Activated CD4-positive, alpha-beta T cell treated with anti-CD3 and anti-CD28 coated beads for 36 hours (primary cell): ENCODE data around the gene SNX27. TPM values are rescaled to one million over a fixed set of nuclear protein-coding genes. Genes with fewer than 3 reads are reported as not detected.
"Not testable (repeated sequence)": the region's sequence is repeated elsewhere in the genome, so short reads cannot be mapped to it uniquely, and the experiment has no call there.

Experiments used
- ATAC-seq: fragments of 200-7000 bp; cut with Tn5 transposase; one replicate; pipeline ENCODE4 v1.10.0; 2021; ENCODE audit warnings: mild to moderate bottlenecking, moderate library complexity
- CTCF ChIA-PET: fragments of 350-600 bp; sonication (Branson Sonifier 250); formaldehyde crosslinking; loops from one replicate; lab custom pipeline; 2021; ENCODE audit warnings: antibody characterized with exemption; lab: Charles Lee
- POLR2A ChIA-PET: fragments of 350-600 bp; sonication (Branson Sonifier 250); formaldehyde crosslinking; loops from one replicate; lab custom pipeline; 2021; ENCODE audit warnings: antibody characterized with exemption, inconsistent platforms; lab: Charles Lee
- DNase-seq: peaks from one replicate; pipeline ENCODE4 v3.0.0-alpha.2; 2020
- H3K27ac Mint-ChIP-seq: one replicate; pipeline ENCODE4 v1.8.0; 2021; ENCODE audit warnings: mixed read lengths
- H3K27me3 Mint-ChIP-seq: one replicate; pipeline ENCODE4 v1.8.0; 2021; ENCODE audit warnings: mixed read lengths
- H3K36me3 Mint-ChIP-seq: one replicate; pipeline ENCODE4 v1.8.0; 2021; ENCODE audit warnings: low read depth, mixed read lengths
- H3K4me1 Mint-ChIP-seq: one replicate; pipeline ENCODE4 v1.8.0; 2021; ENCODE audit warnings: mixed read lengths
- H3K4me3 Mint-ChIP-seq: one replicate; pipeline ENCODE4 v1.8.0; 2021; ENCODE audit warnings: mild to moderate bottlenecking, moderate library complexity, mixed read lengths
- H3K9me3 Mint-ChIP-seq: one replicate; pipeline ENCODE4 v1.8.0; 2021; ENCODE audit warnings: low read depth, mixed read lengths
- intact Hi-C, 2 experiments: fragments of 100-400 bp; cut with DNase I in 1 of 2; cut with micrococcal nuclease in 1 of 2; formaldehyde crosslinking; loops; one replicate each; pipeline versions ENCODE4 v1.14.2 to v1.15.1; 2022 to 2024; cut with DNase I, micrococcal nuclease
- total RNA-seq, 2 experiments: library from RNA; stranded (reverse); gene quantifications; one replicate each; pipeline ENCODE4 v1.2.3, GENCODE V29; 2021

Gene SNX27
- total RNA-seq, 2 experiments from 2014 or later, result 28.5 to 29.1 TPM

DNA sequence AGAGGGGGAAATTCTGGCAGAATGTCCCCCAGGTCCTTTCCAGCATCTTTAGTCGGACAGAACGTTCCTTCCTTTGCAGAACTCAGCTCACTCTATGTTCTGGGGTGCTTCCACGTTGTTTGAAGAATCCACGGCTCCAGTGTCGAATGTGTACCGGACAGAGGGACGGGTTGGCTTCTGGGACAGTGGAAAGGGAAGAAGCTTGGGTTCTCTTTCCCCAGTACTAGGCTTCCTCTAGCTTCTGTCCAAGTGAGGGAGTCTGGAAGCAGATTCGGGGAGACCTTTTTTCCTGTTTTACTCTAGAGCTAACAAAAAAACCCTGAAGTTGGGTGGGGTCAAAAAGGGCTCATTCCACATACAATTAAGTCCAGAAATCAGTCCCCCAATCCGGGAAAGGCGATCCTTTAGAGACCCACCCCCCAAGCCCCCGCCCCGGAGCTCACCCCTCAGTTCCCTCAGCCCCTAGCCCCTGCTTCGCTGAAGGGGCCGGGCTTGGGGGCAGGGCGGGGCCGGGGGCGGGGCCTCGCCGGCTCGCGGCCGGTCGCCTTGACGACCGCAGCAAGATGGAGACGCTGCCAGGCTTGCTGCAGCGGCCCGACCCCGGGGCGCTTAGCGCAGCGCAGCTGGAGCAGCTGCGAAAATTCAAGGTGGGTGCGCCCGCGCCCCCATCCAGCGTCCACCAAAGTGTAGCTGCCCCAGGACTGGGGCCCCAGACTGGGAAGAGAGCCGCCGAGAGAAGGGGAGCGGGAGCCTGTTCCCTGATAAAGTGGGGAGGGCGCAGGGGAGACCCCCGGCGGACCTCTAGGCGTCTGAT lies 109.3 kb downstream of the SNX27 start, which contains the start of gene RIIAD1:
Gene RIIAD1 (plus strand): TSS at position 549 of the 814 bp plus-strand sequence. CDS start 15 bp downstream, at position 564.
- ATAC-seq (peak; percentile 89), DNase-seq (peak; percentile 67)
- Mint-ChIP-seq H3K9me3 (no peaks in the 10 kb centered on the region), H3K4me3 (peak within 1 kb of the TSS; percentile 61), H3K36me3 (no peaks in the 10 kb centered on the region), H3K27me3 (peaks cover 55% of the 10 kb centered on the region), H3K27ac (no peak within 1 kb of the TSS), H3K4me1 (peaks cover 21% of the 10 kb centered on the region)
- POLR2A ChIA-PET, result interaction anchor here (0.6 kb wide), 1 partner anchor 184 kb away, joined by 6 read pairs; no protein-coding TSS in a partner anchor
- intact Hi-C loops, result loop anchor here in 1 of 2 experiments (1.0 to 2.0 kb wide), 3 partner anchors 109 to 181 kb away; partner anchors contain the start of genes SNX27 and TUFT1
- CTCF ChIA-PET, result interaction anchor here (0.6 to 1.6 kb wide), 6 partner anchors 14 to 158 kb away, joined by 3 to 9 read pairs (median 4); no protein-coding TSS in a partner anchor

DNA sequence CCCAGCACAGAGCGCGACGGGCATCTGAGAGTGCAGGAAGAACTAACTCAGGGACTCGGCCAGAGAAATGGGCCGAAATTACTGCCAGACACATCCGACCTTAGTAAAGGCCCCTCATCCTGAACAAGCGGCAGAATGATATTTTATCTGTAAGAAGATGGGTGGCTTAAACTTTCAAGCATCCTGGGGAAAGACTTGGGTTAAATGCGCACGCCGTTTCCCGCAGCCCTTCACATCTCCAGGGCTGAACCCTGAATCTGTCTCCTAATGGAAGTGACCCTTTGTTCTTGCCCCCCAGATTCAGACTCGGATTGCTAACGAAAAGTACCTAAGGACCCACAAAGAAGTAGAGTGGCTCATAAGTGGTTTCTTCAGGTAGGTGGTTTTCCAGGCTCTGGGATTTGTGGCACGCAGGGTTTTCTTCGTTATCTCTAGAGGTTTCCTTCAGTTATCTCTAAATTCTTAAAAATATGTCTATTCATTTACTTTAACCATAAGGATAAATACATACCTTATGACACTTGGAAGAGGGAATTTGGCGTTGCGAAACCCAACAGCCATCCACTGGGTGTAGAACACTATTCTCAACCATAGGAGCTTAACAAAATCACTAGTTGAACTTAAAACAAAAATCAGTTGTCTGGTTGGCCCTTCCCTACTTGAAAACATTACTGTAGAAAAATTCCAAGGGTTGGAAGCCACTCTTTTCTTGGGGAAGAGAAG lies 110.1 kb downstream of the SNX27 start:
- ChIA-PET POLR2A (no interaction called here), CTCF (interaction anchor here (0.7 to 1.6 kb wide), 3 partner anchors 13 to 128 kb away, joined by 3 to 9 read pairs (median 4); no protein-coding TSS in a partner anchor)
- ATAC-seq, result no peak
- peaks cover 19% of the 10 kb centered on the region for H3K4me1 Mint-ChIP-seq
- intact Hi-C loops, result loop anchor here in 1 of 2 experiments (1.0 to 2.0 kb wide), 3 partner anchors 110 to 182 kb away; partner anchors contain the start of genes SNX27 and TUFT1
- H3K27me3 Mint-ChIP-seq, result peaks cover 53% of the 10 kb centered on the region
- no peak for DNase-seq
- H3K4me3 Mint-ChIP-seq, result peak overlapping the region; percentile 61
- H3K36me3 Mint-ChIP-seq, result no peaks in the 10 kb centered on the region
- H3K27ac Mint-ChIP-seq, result no peak overlapping the region
- no peaks in the 10 kb centered on the region for H3K9me3 Mint-ChIP-seq

DNA sequence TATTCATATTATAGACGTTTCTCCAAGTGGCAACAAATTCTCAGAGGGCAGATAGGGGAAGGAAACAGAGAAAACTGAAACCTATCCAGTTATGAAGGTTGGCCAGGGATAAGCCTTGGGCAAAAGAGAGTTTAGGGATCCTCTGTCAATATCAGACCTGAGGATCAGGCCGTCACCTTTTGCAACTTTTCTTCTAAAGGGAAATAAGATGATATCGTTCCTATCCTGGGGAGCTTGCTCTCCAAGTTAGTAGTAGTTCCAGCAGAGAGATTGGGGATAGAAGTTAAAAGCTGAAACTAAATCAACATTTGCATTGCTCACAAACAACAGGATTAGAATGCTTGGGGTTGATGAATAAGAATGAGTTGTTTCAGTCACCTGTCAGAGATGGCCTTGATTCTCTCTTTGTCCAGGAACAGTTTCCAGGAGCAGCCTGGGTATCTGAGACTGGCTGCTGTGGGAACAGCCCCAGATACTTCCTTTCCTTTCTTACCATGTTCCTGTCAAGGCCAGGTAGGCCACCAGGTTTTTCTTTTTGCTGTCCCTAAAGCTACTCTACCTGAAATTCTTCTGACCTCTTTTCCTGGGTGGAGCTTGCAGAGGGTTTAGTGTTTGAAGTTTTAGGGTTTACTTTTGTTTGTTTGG lies 112.0 kb downstream of the SNX27 start:
- POLR2A ChIA-PET, result no interaction called here
- Mint-ChIP-seq H3K27ac (no peak overlapping the region), H3K4me1 (peaks cover 16% of the 10 kb centered on the region), H3K4me3 (no peak overlapping the region), H3K9me3 (no peaks in the 10 kb centered on the region), H3K27me3 (peaks cover 44% of the 10 kb centered on the region), H3K36me3 (no peaks in the 10 kb centered on the region)
- intact Hi-C loops, result no loop called here
- ATAC-seq (no peak), DNase-seq (no peak)
- CTCF ChIA-PET, result interaction anchor here (0.7 to 1.0 kb wide), 2 partner anchors 11 to 43 kb away, joined by 4 read pairs; no protein-coding TSS in a partner anchor

DNA sequence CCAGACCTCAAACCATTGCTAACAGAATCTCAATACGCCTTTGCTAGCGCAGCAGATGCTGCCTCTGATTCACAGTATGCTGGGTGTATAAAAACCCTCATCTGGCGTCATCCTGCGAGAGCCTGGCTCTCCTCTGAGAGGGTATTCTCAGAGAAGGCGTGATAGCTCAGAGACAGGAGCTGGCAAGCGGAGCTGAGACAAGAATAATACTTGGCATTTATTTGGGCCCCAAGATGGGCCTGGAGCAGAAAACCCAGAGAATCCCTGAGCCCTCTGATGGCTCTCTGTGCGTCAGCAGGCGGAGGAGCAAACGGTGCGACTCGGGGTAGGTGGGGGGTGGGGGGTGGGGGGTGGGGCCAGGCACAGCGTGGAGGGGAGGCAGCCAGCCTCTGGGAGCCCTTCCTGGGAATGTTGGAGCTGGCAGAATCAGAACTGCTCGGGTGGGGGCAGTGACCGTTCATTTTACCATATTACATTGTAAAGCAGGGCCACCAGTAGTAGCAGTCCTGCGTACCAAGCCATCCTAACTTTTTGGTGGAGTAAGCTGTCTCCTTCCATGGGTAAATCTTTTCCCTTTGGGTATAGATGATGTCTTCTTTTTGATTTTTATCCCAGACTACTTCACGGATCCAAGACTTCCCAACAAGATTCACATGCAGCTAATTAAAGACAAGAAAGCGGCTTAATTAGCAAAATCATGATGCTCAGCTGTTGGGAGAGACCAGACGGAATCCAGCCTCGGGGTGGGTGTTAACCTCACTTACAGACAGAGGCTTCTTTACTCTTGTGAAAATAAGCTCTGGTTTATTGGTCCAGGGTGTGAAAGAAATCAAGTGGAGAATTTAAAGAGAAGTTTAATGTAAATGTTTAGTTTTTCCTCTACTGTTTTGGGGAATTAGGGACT lies 116.6 kb downstream of the SNX27 start:
- no peaks in the 10 kb centered on the region for H3K9me3 Mint-ChIP-seq
- POLR2A ChIA-PET, result interaction anchor here (0.7 kb wide), 1 partner anchor 11 kb away, joined by 3 read pairs; no protein-coding TSS in a partner anchor
- H3K36me3 Mint-ChIP-seq, result no peaks in the 10 kb centered on the region
- H3K4me3 Mint-ChIP-seq, result no peak overlapping the region
- H3K27me3 Mint-ChIP-seq, result peaks cover 39% of the 10 kb centered on the region
- DNase-seq (no peak), ATAC-seq (no peak)
- H3K27ac Mint-ChIP-seq, result no peak overlapping the region
- CTCF ChIA-PET, result interaction anchor here (0.7 to 1.0 kb wide), 2 partner anchors 108 to 149 kb away, joined by 3 read pairs; no protein-coding TSS in a partner anchor
- H3K4me1 Mint-ChIP-seq, result no peaks in the 10 kb centered on the region
- intact Hi-C loops, result no loop called here

DNA sequence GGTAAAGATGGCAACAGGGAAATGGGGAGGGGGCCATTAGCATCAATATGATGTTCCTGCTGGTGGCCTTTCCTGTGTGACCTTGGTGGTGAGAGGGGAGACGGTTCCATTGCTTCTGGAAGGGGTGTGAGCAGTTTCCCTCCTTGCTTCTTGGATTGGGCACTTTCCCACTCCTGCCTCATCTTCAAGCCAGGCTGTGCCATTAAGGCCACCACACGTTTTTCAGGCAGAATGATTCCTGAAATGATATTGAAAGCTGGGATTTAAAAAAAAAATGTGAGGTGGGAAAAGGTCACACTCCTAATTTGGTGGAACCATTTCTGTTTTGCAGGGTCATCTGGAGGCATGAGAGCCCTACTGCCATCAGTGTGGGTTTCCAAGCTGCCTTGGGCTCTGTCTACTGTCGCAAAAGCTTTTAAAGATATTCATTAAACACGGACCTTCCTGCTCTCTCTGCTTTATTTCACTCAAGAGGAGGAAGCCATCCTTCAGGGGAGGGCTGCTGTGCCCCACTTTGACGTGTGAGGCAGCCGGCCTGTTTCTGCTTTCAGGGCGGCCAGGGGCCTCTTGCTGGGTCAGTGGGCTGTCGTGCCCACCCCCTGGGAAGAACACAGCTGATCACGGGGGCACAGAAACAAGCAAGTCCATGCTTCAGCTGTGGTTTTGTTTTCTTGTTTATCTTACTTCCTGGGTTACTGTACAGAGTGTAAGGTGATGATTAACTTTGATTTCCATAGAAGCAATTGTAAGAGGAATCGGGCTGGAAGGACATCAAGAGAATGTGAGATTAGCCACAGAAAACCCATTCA lies 117.5 kb downstream of the SNX27 start:
- no peak for DNase-seq
- CTCF ChIA-PET, result interaction anchor here (0.6 to 1.1 kb wide), 3 partner anchors 109 to 239 kb away, joined by 3 to 7 read pairs (median 4); no protein-coding TSS in a partner anchor
- POLR2A ChIA-PET, result interaction anchor here (0.6 to 0.7 kb wide), 2 partner anchors 12 to 117 kb away, joined by 3 to 4 read pairs; no protein-coding TSS in a partner anchor

DNA sequence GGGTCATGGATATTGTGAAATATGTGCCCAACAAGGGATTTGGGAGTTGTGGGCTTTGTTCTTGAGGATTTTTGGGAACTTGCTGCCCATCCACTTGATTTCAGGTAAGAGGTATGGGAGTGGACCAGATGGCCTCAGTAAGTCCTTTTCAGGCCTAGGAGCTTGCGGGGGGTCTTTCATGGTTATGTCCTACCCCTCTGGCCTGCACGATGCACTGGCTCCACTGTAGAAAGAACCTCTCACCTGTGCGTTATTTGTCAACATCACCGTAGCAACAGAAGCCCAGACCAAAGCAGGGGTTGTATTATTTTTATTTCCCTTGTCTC lies 118.1 kb downstream of the SNX27 start:
- DNase-seq, result no peak
- ChIA-PET CTCF (interaction anchor here (0.7 to 1.1 kb wide), 2 partner anchors 108 to 136 kb away, joined by 4 to 7 read pairs; no protein-coding TSS in a partner anchor), POLR2A (interaction anchor here (0.6 kb wide), 1 partner anchor 118 kb away, joined by 4 read pairs; no protein-coding TSS in a partner anchor)
- ATAC-seq, result no peak
- Mint-ChIP-seq H3K27ac (no peak overlapping the region), H3K9me3 (no peaks in the 10 kb centered on the region), H3K4me1 (no peaks in the 10 kb centered on the region), H3K36me3 (no peaks in the 10 kb centered on the region), H3K27me3 (peaks cover 31% of the 10 kb centered on the region), H3K4me3 (no peak overlapping the region)
- intact Hi-C loops, result loop anchor here (10.0 kb wide), 2 partner anchors 285 to 425 kb away; no protein-coding TSS in a partner anchor

More for the DNA sequence above, 117.5 kb downstream of the SNX27 start:
- Mint-ChIP-seq H3K27ac (no peak overlapping the region), H3K9me3 (no peaks in the 10 kb centered on the region), H3K4me1 (no peaks in the 10 kb centered on the region), H3K36me3 (no peaks in the 10 kb centered on the region), H3K4me3 (no peak overlapping the region), H3K27me3 (peaks cover 33% of the 10 kb centered on the region)
- no peak for ATAC-seq
- intact Hi-C loops, result no loop called here

DNA sequence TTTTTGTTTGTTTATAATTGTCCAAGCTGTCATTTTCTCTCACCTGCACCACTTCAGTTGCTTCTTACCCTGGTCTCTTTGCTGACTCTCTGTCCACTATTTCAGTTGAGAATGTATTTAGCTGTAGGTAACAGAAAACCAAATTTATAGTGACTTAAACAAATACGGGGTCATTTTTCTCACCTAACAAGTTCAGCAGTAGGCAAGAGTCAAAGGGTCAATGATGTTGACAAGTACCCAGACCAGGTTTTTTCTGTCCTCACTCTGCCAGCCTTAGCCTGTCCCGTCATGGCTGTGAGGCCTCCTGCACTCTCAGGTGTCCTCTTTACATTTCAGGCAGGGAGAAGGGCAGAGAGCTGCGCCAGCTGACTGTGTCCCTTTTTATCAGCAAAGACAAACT lies 121.3 kb downstream of the SNX27 start:
- no peak overlapping the region for H3K27ac Mint-ChIP-seq
- DNase-seq (no peak), ATAC-seq (no peak)
- H3K4me3 Mint-ChIP-seq, result no peak overlapping the region
- no peaks in the 10 kb centered on the region for H3K4me1 Mint-ChIP-seq
- POLR2A ChIA-PET, result interaction anchor here (0.5 kb wide), 1 partner anchor 39 kb away, joined by 5 read pairs; no protein-coding TSS in a partner anchor
- H3K27me3 Mint-ChIP-seq, result peaks cover 18% of the 10 kb centered on the region
- CTCF ChIA-PET, result interaction anchor here (0.8 to 3.2 kb wide), 3 partner anchors 101 to 289 kb away, joined by 3 to 12 read pairs (median 5); no protein-coding TSS in a partner anchor
- no peaks in the 10 kb centered on the region for H3K36me3 Mint-ChIP-seq
- intact Hi-C loops, result loop anchor here (10.0 kb wide), 2 partner anchors 288 to 428 kb away; no protein-coding TSS in a partner anchor
- H3K9me3 Mint-ChIP-seq, result peaks cover 9% of the 10 kb centered on the region

DNA sequence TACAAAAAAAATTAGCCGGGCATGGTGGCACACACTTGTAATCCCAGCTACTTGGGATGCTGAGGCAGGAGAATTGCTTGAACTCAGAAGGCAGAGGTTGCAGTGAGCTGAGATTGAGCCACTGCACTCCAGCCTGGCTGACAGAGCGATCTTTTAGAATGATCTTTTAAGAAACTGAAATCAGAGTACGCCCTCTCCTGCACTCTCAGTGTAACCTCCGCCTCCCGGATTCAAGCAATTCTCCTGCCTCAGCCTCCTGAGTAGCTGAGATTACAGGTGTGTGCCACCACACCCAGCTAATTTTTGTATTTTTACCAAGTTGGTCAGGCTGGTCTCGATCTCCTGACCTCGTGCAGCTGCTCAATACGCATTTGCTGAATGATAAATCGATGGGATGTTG lies 122.1 kb downstream of the SNX27 start:
- ATAC-seq, H3K27ac Mint-ChIP-seq, H3K36me3 Mint-ChIP-seq, DNase-seq, H3K4me1 Mint-ChIP-seq, POLR2A ChIA-PET, H3K4me3 Mint-ChIP-seq: not testable (repeated sequence)
- Mint-ChIP-seq H3K27me3 (peaks cover 15% of the 10 kb centered on the region), H3K9me3 (peaks cover 10% of the 10 kb centered on the region)
- CTCF ChIA-PET, result interaction anchor here (0.7 to 3.2 kb wide), 15 partner anchors 10 to 1820 kb away, joined by 3 to 12 read pairs (median 4); partner anchors contain the start of gene RIIAD1
- intact Hi-C loops, result loop anchor here (10.0 kb wide), 2 partner anchors 289 to 429 kb away; no protein-coding TSS in a partner anchor

DNA sequence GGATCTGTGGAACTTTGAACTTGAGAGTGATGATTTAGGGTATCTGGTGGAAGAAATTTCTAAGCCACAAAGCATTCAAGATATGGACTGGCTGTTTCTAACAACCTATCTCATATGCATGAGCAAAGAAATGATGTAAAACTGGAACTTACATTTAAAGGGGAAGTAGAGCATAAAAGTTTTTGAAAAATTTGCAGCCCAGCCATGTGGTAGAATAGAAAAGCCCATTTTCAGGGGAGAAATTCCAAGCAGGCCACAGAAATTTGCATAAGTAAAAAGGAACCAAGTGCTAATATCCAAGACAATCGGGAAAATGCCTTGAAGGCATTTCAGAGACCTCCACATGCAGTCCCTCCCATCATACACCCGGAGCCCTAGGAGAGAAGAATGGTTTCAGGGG lies 125.2 kb downstream of the SNX27 start:
- Mint-ChIP-seq H3K27ac (no peak overlapping the region), H3K36me3 (no peaks in the 10 kb centered on the region), H3K4me3 (no peak overlapping the region), H3K9me3 (peaks cover 10% of the 10 kb centered on the region), H3K27me3 (peaks cover 3% of the 10 kb centered on the region), H3K4me1 (no peaks in the 10 kb centered on the region)
- CTCF ChIA-PET, result no interaction called here
- intact Hi-C loops, result loop anchor here (5.0 to 10.0 kb wide), 3 partner anchors 200 to 432 kb away; no protein-coding TSS in a partner anchor
- DNase-seq, result no peak
- POLR2A ChIA-PET, result no interaction called here
- ATAC-seq, result no peak
